ENCODE data around the gene SP6.

GRCh38 chr17:47871048-47871447, 20.1 kb upstream of the SP6 start:
- no peak for TF ChIP-seq CTCF (IDR thresholded peaks at IDR 0.05; ENCODE audit: low read depth, low read length)
- TF ChIP-seq EZH2phosphoT487 (IDR thresholded peaks at IDR 0.05; ENCODE audit: low read depth) = no peak

Measured in OCI-LY3 (cell line).